Stomach (tissue), 4 donors: ENCODE measurements around the gene SH3TC1.

Source experiments
- CTCF ChIP-seq, 7 experiments: fragments of 450-650 bp in 4 of 7; fragments of 200-600 bp in 3 of 7; sonication (generic) in 3 of 7; IDR thresholded peaks; one replicate each; pipeline ENCODE4 v1.5.1; 2016 to 2019; ENCODE audit warnings: antibody characterized with exemption in 7 of 7, control low read depth in 2 of 7, mild to moderate bottlenecking in 1 of 7
- EP300 ChIP-seq: sonication (generic); formaldehyde crosslinking; IDR thresholded peaks from one replicate; pipeline ENCODE4 v1.6.1; 2017; ENCODE audit warnings: antibody characterized with exemption
- POLR2AphosphoS5 ChIP-seq, 3 donors: sonication (generic); formaldehyde crosslinking; IDR thresholded peaks; one replicate each; pipeline ENCODE4 v1.6.1; 2016; ENCODE audit warnings: antibody characterized with exemption in 3 of 3

- no peak for TF ChIP-seq POLR2AphosphoS5 (IDR thresholded peaks at IDR 0.05)
- TF ChIP-seq CTCF (IDR thresholded peaks at IDR 0.05) = no peak
- no peak for TF ChIP-seq EP300
These were observed 6.2 kb downstream of the SH3TC1 start for GRCh38 chr4:8205241-8205707.
